Measurements from ENCODE around the gene SCN3B. TPM values are rescaled to one million over a fixed set of nuclear protein-coding genes. Genes with fewer than 3 reads are reported as not detected.
A peak's percentile ranks its signal among the peaks of the same experiment; 100 is the strongest.
"Not testable (repeated sequence)": the region's sequence is repeated elsewhere in the genome, so short reads cannot be mapped to it uniquely, and the experiment has no call there.

Gene SCN3B
- total and polyA plus RNA-seq, 2 donors: 0.14 to 0.84 TPM

DNA sequence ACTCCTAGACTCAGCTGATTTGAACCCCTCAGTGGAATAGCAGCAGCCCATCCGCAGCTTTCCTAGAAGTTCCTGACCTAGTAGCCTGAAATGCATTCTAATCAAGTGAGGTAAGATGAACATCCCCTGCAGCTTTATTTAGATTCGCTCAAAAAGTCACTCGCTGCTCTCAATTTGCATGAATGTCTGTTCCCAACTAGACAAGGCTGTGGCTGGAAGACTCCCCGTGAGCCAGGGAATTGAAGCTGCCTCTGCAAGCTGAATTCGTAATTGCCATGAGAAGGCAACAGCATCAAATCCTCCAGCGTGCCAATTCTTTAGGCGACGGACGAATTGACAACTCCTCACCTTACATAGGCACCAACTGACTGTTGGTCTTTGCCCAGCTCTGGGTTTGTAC lies 17.1 kb upstream of the SCN3B start:
- no peak overlapping the region for H3K4me3 ChIP-seq (ENCODE audit: low read length in 2 of 2)
- 85% methylated on average over 9 of the region's 9 CpGs for WGBS
- no peaks in the 10 kb centered on the region for H3K9me3 ChIP-seq (ENCODE audit: control insufficient read depth in 2 of 2, insufficient read depth in 1 of 2, low read length in 1 of 2)
- DNase-seq (ENCODE audit: low read depth in 6 of 9, low spot score in 9 of 9): no peak
- no peak overlapping the region for H3K27ac ChIP-seq (ENCODE audit: low read depth in 1 of 2, low read length in 1 of 2)
- peaks cover 0 to 16% of the 10 kb centered on the region in 2 donors for H3K27me3 ChIP-seq (ENCODE audit: control insufficient read depth in 2 of 2, insufficient read depth in 1 of 2, low read length in 1 of 2)
- H3K36me3 ChIP-seq (ENCODE audit: control insufficient read depth in 2 of 2, insufficient read depth in 2 of 2, low read length in 1 of 2): no peaks in the 10 kb centered on the region
- no peaks in the 10 kb centered on the region for H3K4me1 ChIP-seq (ENCODE audit: control insufficient read depth in 2 of 2, insufficient read depth in 2 of 2, low read length in 2 of 2)

DNA sequence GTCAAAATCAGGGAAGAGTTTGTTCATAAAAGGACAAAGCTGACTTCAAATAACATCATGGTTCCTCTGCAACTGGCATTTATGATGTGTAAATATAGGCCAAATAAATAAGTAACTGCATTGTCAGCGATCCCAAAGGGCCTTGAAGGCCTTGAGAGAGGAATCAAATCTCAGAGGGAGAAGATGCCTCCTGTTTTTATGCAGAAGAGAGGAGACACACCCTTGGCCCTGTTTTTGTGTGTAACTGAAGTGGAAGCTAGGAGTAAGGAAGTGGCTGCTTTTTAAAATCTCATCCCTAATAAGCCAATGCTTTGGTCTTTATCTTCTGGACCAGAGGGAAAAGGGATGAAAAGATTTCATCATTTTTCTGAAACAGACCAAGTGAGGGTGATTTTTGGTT lies 15.7 kb upstream of the SCN3B start:
- H3K4me1 ChIP-seq (ENCODE audit: control insufficient read depth in 2 of 2, insufficient read depth in 2 of 2, low read length in 2 of 2): no peaks in the 10 kb centered on the region
- H3K36me3 ChIP-seq (ENCODE audit: control insufficient read depth in 2 of 2, insufficient read depth in 2 of 2, low read length in 1 of 2): no peaks in the 10 kb centered on the region
- H3K9me3 ChIP-seq (ENCODE audit: control insufficient read depth in 2 of 2, insufficient read depth in 1 of 2, low read length in 1 of 2): no peaks in the 10 kb centered on the region
- 93% methylated on average over 1 of the region's 1 CpG for WGBS
- no peak overlapping the region for H3K27ac ChIP-seq (ENCODE audit: low read depth in 1 of 2, low read length in 1 of 2)
- H3K27me3 ChIP-seq (ENCODE audit: control insufficient read depth in 2 of 2, insufficient read depth in 1 of 2, low read length in 1 of 2): peaks cover 0 to 12% of the 10 kb centered on the region in 2 donors
- no peak overlapping the region for H3K4me3 ChIP-seq (ENCODE audit: low read length in 2 of 2)
- no peak for DNase-seq (ENCODE audit: low read depth in 6 of 9, low spot score in 9 of 9)

- no peaks in the 10 kb centered on the region for H3K4me1 ChIP-seq (ENCODE audit: control insufficient read depth in 2 of 2, insufficient read depth in 2 of 2, low read length in 2 of 2)
- no peak for DNase-seq (ENCODE audit: low read depth in 6 of 9, low spot score in 9 of 9)
- H3K4me3 ChIP-seq (ENCODE audit: low read length in 2 of 2): no peak overlapping the region
- H3K36me3 ChIP-seq (ENCODE audit: control insufficient read depth in 2 of 2, insufficient read depth in 2 of 2, low read length in 1 of 2): no peaks in the 10 kb centered on the region
- 97% methylated on average over 1 of the region's 1 CpG for WGBS
- H3K9me3 ChIP-seq (ENCODE audit: control insufficient read depth in 2 of 2, insufficient read depth in 1 of 2, low read length in 1 of 2): no peaks in the 10 kb centered on the region
- H3K27me3 ChIP-seq (ENCODE audit: control insufficient read depth in 2 of 2, insufficient read depth in 1 of 2, low read length in 1 of 2): no peaks in the 10 kb centered on the region
- no peak overlapping the region for H3K27ac ChIP-seq (ENCODE audit: low read depth in 1 of 2, low read length in 1 of 2)
These were observed 10.9 kb upstream of the SCN3B start for GRCh38 chr11:123665306-123665705.

DNA sequence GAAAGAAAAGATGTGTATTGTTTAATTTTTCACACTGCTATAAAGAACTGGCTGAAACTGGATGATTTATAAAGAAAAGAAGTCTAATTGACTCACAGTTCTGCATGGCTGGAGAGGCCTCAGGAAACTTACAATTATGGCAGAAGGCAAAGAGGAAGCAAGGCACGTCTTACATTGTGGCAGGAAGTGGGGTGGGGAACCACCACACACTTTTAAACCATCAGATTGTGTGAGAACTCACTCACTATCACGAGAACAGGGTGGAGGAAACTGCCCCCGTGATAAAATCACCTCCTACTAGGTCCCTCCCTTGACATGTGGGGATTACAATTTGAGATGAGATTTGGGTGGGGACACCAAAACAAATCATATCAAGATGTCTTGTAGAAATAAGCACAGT lies 5.5 kb upstream of the SCN3B start:
- DNase-seq (ENCODE audit: low read depth in 6 of 9, low spot score in 9 of 9): peak in 1 of 9 donors; percentile 22
- H3K9me3 ChIP-seq (ENCODE audit: control insufficient read depth in 2 of 2, insufficient read depth in 1 of 2, low read length in 1 of 2); H3K4me1 ChIP-seq (ENCODE audit: control insufficient read depth in 2 of 2, insufficient read depth in 2 of 2, low read length in 2 of 2); H3K4me3 ChIP-seq (ENCODE audit: low read length in 2 of 2); H3K27ac ChIP-seq (ENCODE audit: low read depth in 1 of 2, low read length in 1 of 2); H3K36me3 ChIP-seq (ENCODE audit: control insufficient read depth in 2 of 2, insufficient read depth in 2 of 2, low read length in 1 of 2): not testable (repeated sequence)
- peaks cover 7 to 21% of the 10 kb centered on the region in 2 donors for H3K27me3 ChIP-seq (ENCODE audit: control insufficient read depth in 2 of 2, insufficient read depth in 1 of 2, low read length in 1 of 2)
- WGBS: 3% methylated on average over 3 of the region's 3 CpGs

- H3K9me3 ChIP-seq (ENCODE audit: control insufficient read depth in 2 of 2, insufficient read depth in 1 of 2, low read length in 1 of 2): no peaks in the 10 kb centered on the region
- peaks cover 13 to 27% of the 10 kb centered on the region in 2 donors for H3K27me3 ChIP-seq (ENCODE audit: control insufficient read depth in 2 of 2, insufficient read depth in 1 of 2, low read length in 1 of 2)
- H3K4me1 ChIP-seq (ENCODE audit: control insufficient read depth in 2 of 2, insufficient read depth in 2 of 2, low read length in 2 of 2): peaks cover 3 to 7% of the 10 kb centered on the region in 2 donors
- DNase-seq (ENCODE audit: low read depth in 6 of 9, low spot score in 9 of 9): no peak
- no peak overlapping the region for H3K4me3 ChIP-seq (ENCODE audit: low read length in 2 of 2)
- H3K36me3 ChIP-seq (ENCODE audit: control insufficient read depth in 2 of 2, insufficient read depth in 2 of 2, low read length in 1 of 2): no peaks in the 10 kb centered on the region
- H3K27ac ChIP-seq (ENCODE audit: low read depth in 1 of 2, low read length in 1 of 2): no peak overlapping the region
- 90% methylated on average over 2 of the region's 2 CpGs for WGBS
These were observed 4.9 kb upstream of the SCN3B start for GRCh38 chr11:123659311-123659710.

GRCh38 chr11:123653827-123654565 lies 428 bp downstream of the SCN3B start:
- H3K27ac ChIP-seq (ENCODE audit: low read depth in 1 of 2, low read length in 1 of 2): peak overlapping the region in 1 of 2 donors; percentile 33
- no peaks in the 10 kb centered on the region for H3K36me3 ChIP-seq (ENCODE audit: control insufficient read depth in 2 of 2, insufficient read depth in 2 of 2, low read length in 1 of 2)
- H3K4me3 ChIP-seq (ENCODE audit: low read length in 2 of 2): peak overlapping the region; percentile 37 to 46
- peaks cover 7 to 13% of the 10 kb centered on the region in 2 donors for H3K4me1 ChIP-seq (ENCODE audit: control insufficient read depth in 2 of 2, insufficient read depth in 2 of 2, low read length in 2 of 2)
- peaks cover 2 to 6% of the 10 kb centered on the region in 2 donors for H3K9me3 ChIP-seq (ENCODE audit: control insufficient read depth in 2 of 2, insufficient read depth in 1 of 2, low read length in 1 of 2)
- WGBS: 3% methylated on average over 64 of the region's 64 CpGs
- DNase-seq (ENCODE audit: low read depth in 6 of 9, low spot score in 9 of 9): peak in 5 of 9 donors; percentile 4 to 49 (median 31)
- H3K27me3 ChIP-seq (ENCODE audit: control insufficient read depth in 2 of 2, insufficient read depth in 1 of 2, low read length in 1 of 2): peaks cover 38 to 63% of the 10 kb centered on the region in 2 donors

DNA sequence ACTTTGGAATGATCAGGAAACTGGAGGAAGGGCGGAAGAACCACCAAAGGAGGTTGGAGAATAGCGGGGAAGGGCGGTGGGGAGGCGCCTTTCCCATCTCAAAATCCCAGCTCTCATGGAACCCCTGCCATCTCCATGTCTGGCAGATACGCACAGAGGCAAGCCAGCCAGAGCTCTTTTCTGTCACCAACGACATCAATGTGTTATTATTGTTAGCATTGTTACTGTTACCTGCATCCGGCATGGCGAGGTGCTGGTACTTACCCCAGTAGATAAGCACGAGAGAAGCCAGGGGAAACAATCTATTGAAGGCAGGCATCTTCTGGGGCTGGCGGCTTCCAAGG lies 969 bp downstream of the SCN3B start:
- Histone ChIP-seq H3K27ac (ENCODE audit: low read depth in 1 of 2, low read length in 1 of 2) (no peak overlapping the region), H3K9me3 (ENCODE audit: control insufficient read depth in 2 of 2, insufficient read depth in 1 of 2, low read length in 1 of 2) (peaks cover 2 to 6% of the 10 kb centered on the region in 2 donors), H3K4me3 (ENCODE audit: low read length in 2 of 2) (no peak overlapping the region), H3K27me3 (ENCODE audit: control insufficient read depth in 2 of 2, insufficient read depth in 1 of 2, low read length in 1 of 2) (peaks cover 38 to 64% of the 10 kb centered on the region in 2 donors), H3K36me3 (ENCODE audit: control insufficient read depth in 2 of 2, insufficient read depth in 2 of 2, low read length in 1 of 2) (no peaks in the 10 kb centered on the region), H3K4me1 (ENCODE audit: control insufficient read depth in 2 of 2, insufficient read depth in 2 of 2, low read length in 2 of 2) (peaks cover 7 to 13% of the 10 kb centered on the region in 2 donors)
- WGBS: 20% methylated on average over 10 of the region's 10 CpGs
- DNase-seq (ENCODE audit: low read depth in 6 of 9, low spot score in 9 of 9): no peak

GRCh38 chr11:123652599-123652998 lies 1.8 kb downstream of the SCN3B start:
- Histone ChIP-seq H3K27ac (ENCODE audit: low read depth in 1 of 2, low read length in 1 of 2) (no peak overlapping the region), H3K4me3 (ENCODE audit: low read length in 2 of 2) (no peak overlapping the region), H3K9me3 (ENCODE audit: control insufficient read depth in 2 of 2, insufficient read depth in 1 of 2, low read length in 1 of 2) (peaks cover 2 to 6% of the 10 kb centered on the region in 2 donors), H3K27me3 (ENCODE audit: control insufficient read depth in 2 of 2, insufficient read depth in 1 of 2, low read length in 1 of 2) (peaks cover 38 to 63% of the 10 kb centered on the region in 2 donors), H3K36me3 (ENCODE audit: control insufficient read depth in 2 of 2, insufficient read depth in 2 of 2, low read length in 1 of 2) (no peaks in the 10 kb centered on the region), H3K4me1 (ENCODE audit: control insufficient read depth in 2 of 2, insufficient read depth in 2 of 2, low read length in 2 of 2) (peaks cover 7 to 13% of the 10 kb centered on the region in 2 donors)
- DNase-seq (ENCODE audit: low read depth in 6 of 9, low spot score in 9 of 9): no peak
- 73% methylated on average over 2 of the region's 2 CpGs for WGBS

- H3K36me3 ChIP-seq (ENCODE audit: control insufficient read depth in 2 of 2, insufficient read depth in 2 of 2, low read length in 1 of 2): no peaks in the 10 kb centered on the region
- DNase-seq (ENCODE audit: low read depth in 6 of 9, low spot score in 9 of 9): no peak
- 98% methylated on average over 2 of the region's 2 CpGs for WGBS
- no peak overlapping the region for H3K4me3 ChIP-seq (ENCODE audit: low read length in 2 of 2)
- H3K9me3 ChIP-seq (ENCODE audit: control insufficient read depth in 2 of 2, insufficient read depth in 1 of 2, low read length in 1 of 2): peaks cover 2 to 6% of the 10 kb centered on the region in 2 donors
- H3K27me3 ChIP-seq (ENCODE audit: control insufficient read depth in 2 of 2, insufficient read depth in 1 of 2, low read length in 1 of 2): peaks cover 36 to 57% of the 10 kb centered on the region in 2 donors
- H3K27ac ChIP-seq (ENCODE audit: low read depth in 1 of 2, low read length in 1 of 2): no peak overlapping the region
- H3K4me1 ChIP-seq (ENCODE audit: control insufficient read depth in 2 of 2, insufficient read depth in 2 of 2, low read length in 2 of 2): peaks cover 7 to 13% of the 10 kb centered on the region in 2 donors
These were observed 3.5 kb downstream of the SCN3B start for GRCh38 chr11:123650901-123651300.
